Fibroblast of lung (primary cell): ENCODE data around the gene DPP7. TPM values are rescaled to one million over a fixed set of nuclear protein-coding genes. Genes with fewer than 3 reads are reported as not detected.

Experiments used
- DNase-seq, 2 donors: peaks; one replicate each; pipeline versions ENCODE4 v3.0.0 to v3.0.0-alpha.2; 2010; ENCODE audit warnings: low read depth in 2 of 2
- H2AFZ ChIP-seq: 2 replicates; pipeline ENCODE4 v1.5.1; 2012; ENCODE audit warnings: low read length, control low read depth, inconsistent platforms
- H3K27ac ChIP-seq: 2 replicates; pipeline ENCODE4 v1.5.1; 2011; ENCODE audit warnings: low read length, control low read depth; ENCODE audit not compliant: insufficient read depth
- H3K27me3 ChIP-seq: 2 replicates; pipeline ENCODE4 v1.5.1; 2011; ENCODE audit warnings: mild to moderate bottlenecking, low read length; ENCODE audit not compliant: control insufficient read depth, insufficient read depth
- H3K36me3 ChIP-seq: 2 replicates; pipeline ENCODE4 v1.5.1; 2011; ENCODE audit warnings: low read length; ENCODE audit not compliant: control insufficient read depth, insufficient read depth
- H3K4me1 ChIP-seq: 2 replicates; pipeline ENCODE4 v1.5.1; 2011; ENCODE audit warnings: low read length; ENCODE audit not compliant: control insufficient read depth, insufficient read depth; ENCODE audit errors: extremely low read depth
- H3K4me2 ChIP-seq: 2 replicates; pipeline ENCODE4 v1.5.1; 2011; ENCODE audit warnings: low read length, control low read depth; ENCODE audit not compliant: insufficient read depth; ENCODE audit errors: extremely low read depth
- H3K4me3 ChIP-seq, 4 experiments: fragments of 200-600 bp in 1 of 4; sonication (generic) in 1 of 4; replicated peaks in 1 of 4; 2 replicates each; pipeline ENCODE4 v1.5.1; 2011 to 2016; ENCODE audit warnings: low read length in 4 of 4, low read depth in 3 of 4, mild to moderate bottlenecking in 3 of 4, control low read depth in 2 of 4, inconsistent platforms in 1 of 4, mixed read lengths in 1 of 4; ENCODE audit not compliant: insufficient read depth in 1 of 4; ENCODE audit errors: control extremely low read depth in 1 of 4
- H3K79me2 ChIP-seq: 2 replicates; pipeline ENCODE4 v1.5.1; 2012; ENCODE audit warnings: mild to moderate bottlenecking, low read length, inconsistent platforms; ENCODE audit not compliant: control insufficient read depth, insufficient read depth
- H3K9ac ChIP-seq: 2 replicates; pipeline ENCODE4 v1.5.1; 2011; ENCODE audit warnings: mild to moderate bottlenecking, low read length, control low read depth; ENCODE audit not compliant: insufficient read depth
- H3K9me3 ChIP-seq: 2 replicates; pipeline ENCODE4 v1.5.1; 2012; ENCODE audit warnings: low read depth, low read length; ENCODE audit not compliant: control insufficient read depth, insufficient read depth
- H4K20me1 ChIP-seq: 2 replicates; pipeline ENCODE4 v1.5.1; 2011; ENCODE audit warnings: low read length; ENCODE audit not compliant: control insufficient read depth, insufficient read depth; ENCODE audit errors: extremely low read depth
- CTCF ChIP-seq, 2 donors: IDR thresholded peaks in 1 of 2; conservative IDR thresholded peaks in 1 of 2; 1 replicate in 1 of 2; 2 replicates in 1 of 2; pipeline ENCODE4 v1.5.1; 2011 to 2012; ENCODE audit warnings: low read length in 2 of 2, control low read depth in 1 of 2, inconsistent platforms in 1 of 2, low read depth in 1 of 2, mild to moderate bottlenecking in 1 of 2
- EZH2 ChIP-seq: IDR thresholded peaks from 2 replicates; pipeline ENCODE4 v1.5.1; 2012; ENCODE audit warnings: low read length, control low read depth, mild to moderate bottlenecking; ENCODE audit errors: missing control alignments
- polyA plus RNA-seq, 2 donors: library from polyadenylated mRNA; depleted of rRNA in 1 of 2; stranded (reverse) in 1 of 2; unstranded in 1 of 2; fragments of >200 nt; gene quantifications; 2 replicates each; pipeline ENCODE4 v1.2.1, GENCODE V29; 2011 to 2012; ENCODE audit warnings: missing spikeins in 1 of 2
- total RNA-seq: library from RNA; depleted of rRNA; stranded (reverse); fragments of >200 nt; gene quantifications from 2 replicates; pipeline ENCODE4 v1.2.1, GENCODE V29; 2014

DPP7 gene
- total and polyA plus RNA-seq, 2 donors (not counting 1 experiment from before 2014, with no cell fraction given): 28.6 to 126 TPM

GRCh38 chr9:137107312-137107921 lies 7.1 kb downstream of the DPP7 start:
- Histone ChIP-seq H3K9ac (no peak overlapping the region), H3K4me1 (no peaks in the 10 kb centered on the region), H3K4me3 (no peak overlapping the region), H4K20me1 (no peaks in the 10 kb centered on the region), H2AFZ (no peak overlapping the region), H3K27me3 (no peaks in the 10 kb centered on the region), H3K79me2 (no peaks in the 10 kb centered on the region), H3K9me3 (peaks cover 2% of the 10 kb centered on the region), H3K36me3 (peaks cover 51% of the 10 kb centered on the region), H3K4me2 (no peak overlapping the region), H3K27ac (no peak overlapping the region)
- no peak for DNase-seq
- TF ChIP-seq CTCF (conservative IDR thresholded peaks at IDR 0.05 in 1 of 2, IDR thresholded peaks at IDR 0.05 in 1 of 2; ENCODE audit: low read depth in 1 of 2, low read length in 2 of 2): no peak
- no peak for TF ChIP-seq EZH2

- Histone ChIP-seq H3K27ac (no peak overlapping the region), H3K27me3 (no peaks in the 10 kb centered on the region), H3K36me3 (peaks cover 58% of the 10 kb centered on the region), H4K20me1 (no peaks in the 10 kb centered on the region), H3K4me1 (no peaks in the 10 kb centered on the region), H3K4me2 (no peak overlapping the region), H2AFZ (no peak overlapping the region), H3K79me2 (no peaks in the 10 kb centered on the region), H3K4me3 (no peak overlapping the region), H3K9ac (no peak overlapping the region), H3K9me3 (peaks cover 7% of the 10 kb centered on the region)
- DNase-seq: no peak
- TF ChIP-seq EZH2: no peak
- no peak for TF ChIP-seq CTCF (conservative IDR thresholded peaks at IDR 0.05 in 1 of 2, IDR thresholded peaks at IDR 0.05 in 1 of 2; ENCODE audit: low read depth in 1 of 2, low read length in 2 of 2)
Measured at GRCh38 chr9:137106662-137107250, 7.8 kb downstream of the DPP7 start.

- peaks cover 7% of the 10 kb centered on the region for H3K9me3 ChIP-seq
- H3K4me3 ChIP-seq: no peak overlapping the region
- peaks cover 61% of the 10 kb centered on the region for H3K36me3 ChIP-seq
- H3K4me1 ChIP-seq: no peaks in the 10 kb centered on the region
- no peaks in the 10 kb centered on the region for H3K27me3 ChIP-seq
- no peak for TF ChIP-seq EZH2
- no peaks in the 10 kb centered on the region for H3K79me2 ChIP-seq
- H3K9ac ChIP-seq: no peak overlapping the region
- H2AFZ ChIP-seq: no peak overlapping the region
- no peak overlapping the region for H3K27ac ChIP-seq
- H4K20me1 ChIP-seq: no peaks in the 10 kb centered on the region
- H3K4me2 ChIP-seq: no peak overlapping the region
- DNase-seq: no peak
Measured at GRCh38 chr9:137105814-137106661, 8.5 kb downstream of the DPP7 start.
